A549 (cell line): ENCODE data around the gene POLD2. TPM values are rescaled to one million over a fixed set of nuclear protein-coding genes. Genes with fewer than 3 reads are reported as not detected.

Source experiments
- ATAC-seq, 2 experiments: fragments of 200-7000 bp in 1 of 2; fragments of >200 bp in 1 of 2; cut with Nextera tagmentation in 1 of 2; cut with Tn5 transposase in 1 of 2; 3 replicates each; pipeline versions ENCODE4 v1.8.0 to v1.9.1; 2018 to 2020; ENCODE audit warnings: mild to moderate bottlenecking in 1 of 2, moderate library complexity in 1 of 2
- CTCF ChIA-PET: fragments of 300-600 bp; sonication (Branson Sonifier 250); formaldehyde crosslinking; extraction: SDS; loops from one replicate; lab custom pipeline; 2021; ENCODE audit warnings: antibody characterized with exemption, inconsistent platforms; lab: Yijun Ruan, JAX
- POLR2A ChIA-PET: fragments of 350-600 bp; formaldehyde crosslinking; extraction: SDS; loops from one replicate; lab custom pipeline; 2021; ENCODE audit warnings: antibody characterized with exemption, inconsistent platforms; lab: Yijun Ruan, JAX
- DNase-seq, 2 experiments: peaks; one replicate each; pipeline versions ENCODE4 v3.0.0 to v3.0.0-alpha.2; 2011 to 2016; ENCODE audit warnings: low read depth in 1 of 2, low spot score in 1 of 2
- FAIRE-seq: peaks from 2 replicates; lab custom pipeline; 2011; peaks lifted over from hg19 to GRCh38; lab: Jason Lieb, UNC
- H3K27ac ChIP-seq, 2 experiments: fragments of >200 bp; sonication (Bioruptor Twin); formaldehyde crosslinking; 3 replicates each; pipeline ENCODE4 v1.5.1; 2016 to 2017
- H3K4me1 ChIP-seq: fragments of >200 bp; sonication (Bioruptor Twin); formaldehyde crosslinking; 3 replicates; pipeline ENCODE4 v1.6.1; 2016
- H3K4me2 ChIP-seq: fragments of >200 bp; sonication (Bioruptor Twin); formaldehyde crosslinking; 3 replicates; pipeline ENCODE4 v1.6.1; 2016
- H3K4me3 ChIP-seq: fragments of >200 bp; sonication (Bioruptor Twin); formaldehyde crosslinking; 3 replicates; pipeline ENCODE4 v1.5.1; 2016
- H3K9me3 ChIP-seq: fragments of >200 bp; sonication (Bioruptor Twin); formaldehyde crosslinking; 3 replicates; pipeline ENCODE4 v1.6.1; 2016
- CBX2 ChIP-seq: fragments of 200-600 bp; sonication (generic); IDR thresholded peaks from 2 replicates; pipeline ENCODE4 v1.6.1; 2016; ENCODE audit warnings: low read depth, mild to moderate bottlenecking, borderline replicate concordance
- E2F6 ChIP-seq: IDR thresholded peaks from 2 replicates; pipeline ENCODE4 v1.6.1; 2012; ENCODE audit warnings: low read depth, borderline replicate concordance
- EP300 ChIP-seq, 2 experiments: fragments of >200 bp; sonication (Bioruptor Twin); formaldehyde crosslinking; IDR thresholded peaks; 2 replicates in 1 of 2; 3 replicates in 1 of 2; pipeline ENCODE4 v1.6.1; 2016 to 2017
- FOXS1 ChIP-seq: fragments of 250-450 bp; sonication (Bioruptor Pico); IDR thresholded peaks from 2 replicates; pipeline ENCODE4 v1.5.0; 2020; ENCODE audit warnings: mild to moderate bottlenecking, moderate library complexity
- HES2 ChIP-seq: fragments of >200 bp; sonication (Bioruptor Twin); formaldehyde crosslinking; IDR thresholded peaks from 2 replicates; pipeline ENCODE4 v1.6.1; 2016
- HOXA7 ChIP-seq: fragments of 250-450 bp; sonication (Bioruptor Pico); IDR thresholded peaks from 2 replicates; pipeline ENCODE4 v1.5.0; 2020; ENCODE audit warnings: mild to moderate bottlenecking, moderate library complexity
- HOXB5 ChIP-seq: fragments of 250-450 bp; sonication (Bioruptor Pico); IDR thresholded peaks from 2 replicates; pipeline ENCODE4 v1.5.0; 2020; ENCODE audit warnings: mild to moderate bottlenecking, moderate library complexity
- JUN ChIP-seq, 2 experiments: fragments of >200 bp; sonication (Bioruptor Twin); formaldehyde crosslinking; IDR thresholded peaks; 2 replicates in 1 of 2; 3 replicates in 1 of 2; pipeline ENCODE4 v1.6.1; 2016 to 2017
- POLR2A ChIP-seq: IDR thresholded peaks from 2 replicates; pipeline ENCODE4 v1.6.1; 2012; ENCODE audit warnings: mild to moderate bottlenecking, low read length
- RFX5 ChIP-seq: fragments of 450-650 bp; IDR thresholded peaks from 2 replicates; pipeline ENCODE4 v1.7.1; 2014; ENCODE audit warnings: antibody characterized with exemption, mild to moderate bottlenecking, moderate library complexity
- RNF2 ChIP-seq: fragments of 200-600 bp; sonication (generic); IDR thresholded peaks from 2 replicates; pipeline ENCODE4 v1.6.1; 2016; ENCODE audit warnings: low read depth, mild to moderate bottlenecking, antibody characterized with exemption, moderate library complexity, borderline replicate concordance
- ZFP36 ChIP-seq: fragments of 450-650 bp; IDR thresholded peaks from 2 replicates; pipeline ENCODE4 v1.6.1; 2014; ENCODE audit warnings: borderline replicate concordance; ENCODE audit not compliant: partially characterized antibody
- ZNF302 ChIP-seq: fragments of 250-450 bp; sonication (Bioruptor Pico); IDR thresholded peaks from 2 replicates; pipeline ENCODE4 v1.9.0; 2021; ENCODE audit warnings: inconsistent platforms, mild to moderate bottlenecking, moderate library complexity
- WGBS: methylation state at CpG from one replicate; pipeline ENCODE4 v1.1.6; 2017; ENCODE audit errors: missing lambda C conversion rate; 5-methylcytosine and 5-hydroxymethylcytosine counted together
- polyA plus RNA-seq, 4 experiments: library from polyadenylated mRNA; depleted of rRNA in 3 of 4; stranded (reverse); fragments of >200 nt; fragmentation: RNase III in 1 of 4; extraction: RNeasy Plus Mini Kit Qiagen cat#74134 plus additional on column Dnase treatment in 1 of 4; gene quantifications; 2 replicates in 3 of 4; 3 replicates in 1 of 4; pipeline ENCODE4 v1.2.3, GENCODE V29; 2011 to 2017
- TF ChIP-seq, protein P1 (sequence below): IDR thresholded peaks from 2 replicates; pipeline ENCODE4 v1.6.1; 2012
- TF ChIP-seq, protein P2 (sequence below): IDR thresholded peaks from 2 replicates; pipeline ENCODE4 v1.6.1; 2012
- TF ChIP-seq, protein P3 (sequence below): fragments of >200 bp; sonication (Bioruptor Twin); formaldehyde crosslinking; IDR thresholded peaks from 3 replicates; pipeline ENCODE4 v1.6.1; 2016

Gene POLD2
- polyA plus RNA-seq, 2 of the 4 experiments (the other 2 are of a cell fraction), result 126 to 138 TPM

DNA sequence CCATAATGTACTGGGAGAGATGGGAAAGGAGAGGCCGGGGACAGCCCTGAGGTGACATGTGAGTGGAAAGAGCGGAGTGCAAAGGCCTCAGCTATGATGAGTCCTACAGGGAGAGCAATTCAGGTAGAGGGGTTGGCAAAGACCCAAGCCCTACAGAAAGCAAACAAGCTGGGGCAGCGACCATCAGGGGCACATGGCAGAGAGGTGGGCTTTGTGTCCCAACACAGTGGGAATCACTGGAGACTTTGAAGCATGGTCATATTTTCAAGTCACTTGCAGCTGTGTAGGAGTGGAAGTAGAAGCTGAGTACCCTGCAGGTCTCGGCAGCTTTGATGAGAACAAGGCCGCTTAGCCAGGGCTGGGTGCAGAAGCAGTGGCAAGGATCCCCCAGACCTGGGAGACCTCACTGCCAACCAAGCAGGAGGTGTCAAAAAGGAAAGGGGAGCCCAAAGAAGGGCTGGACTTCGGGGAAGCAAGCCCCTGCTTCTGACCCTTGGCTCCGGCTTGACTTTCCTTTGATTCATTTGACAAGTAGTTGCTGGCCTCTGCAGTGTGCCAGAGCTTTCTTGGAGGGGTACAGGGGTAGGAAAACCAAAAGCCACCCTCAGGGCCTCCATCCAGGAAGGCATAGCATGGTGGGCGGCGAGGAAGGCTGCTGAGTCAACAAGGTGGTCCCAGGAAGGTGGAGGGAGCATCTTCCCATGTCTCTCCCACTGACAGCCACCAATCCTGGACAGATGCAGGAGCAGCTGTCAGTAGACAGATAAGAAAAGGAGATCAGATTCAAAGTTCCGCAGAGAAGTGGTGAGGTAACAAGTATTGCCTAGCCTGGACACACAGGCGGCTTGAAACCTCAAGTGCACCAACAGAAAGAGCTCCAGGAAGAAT is 56.0 kb downstream of the POLD2 start (continued):
- TF ChIP-seq JUN (IDR thresholded peaks at IDR 0.05), result no peak
- no peak for TF ChIP-seq EP300 (IDR thresholded peaks at IDR 0.05)
- no peak for TF ChIP-seq E2F6
- TF ChIP-seq POLR2A, result peak; percentile 25; the same call in 1 of the 2 replicates
- TF ChIP-seq RFX5, result no peak
- no peak for TF ChIP-seq FOXS1 (CRISPR knock-in tag)
- no peak for TF ChIP-seq CBX2
- TF ChIP-seq, all 56 proteins: peak for 3

DNA sequence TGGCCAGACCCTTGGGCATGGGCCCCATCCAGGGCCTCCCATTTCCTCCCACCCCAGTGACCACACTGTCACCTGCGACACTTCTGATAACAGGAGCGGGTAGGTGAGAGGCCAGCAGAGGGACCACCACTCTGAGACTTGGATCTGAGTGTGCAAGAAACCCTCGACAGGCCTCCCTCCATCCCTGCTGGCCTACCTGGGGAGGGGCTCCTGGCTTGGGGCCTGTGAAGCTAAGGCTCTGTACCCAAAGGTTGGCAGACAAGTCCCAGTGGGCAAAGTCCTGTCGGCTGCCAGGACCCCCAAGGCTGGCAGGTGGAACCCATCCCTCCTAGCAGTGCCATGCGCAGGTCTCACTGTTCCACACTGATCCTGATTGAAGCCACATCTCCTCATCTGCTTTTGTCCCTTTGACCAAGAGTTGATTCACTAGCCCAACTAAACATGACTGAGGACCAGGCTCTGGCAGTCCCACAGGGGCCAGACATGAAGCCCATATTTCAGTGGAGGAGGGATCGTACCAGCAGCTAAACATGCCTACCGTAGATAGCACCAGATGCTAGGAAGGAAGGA is 56.8 kb downstream of the POLD2 start:
- WGBS, result 78% methylated on average over 5 of the region's 7 CpGs
- no peak for DNase-seq
- TF ChIP-seq HOXA7 (CRISPR knock-in tag), result no peak
- TF ChIP-seq, protein P1, sequence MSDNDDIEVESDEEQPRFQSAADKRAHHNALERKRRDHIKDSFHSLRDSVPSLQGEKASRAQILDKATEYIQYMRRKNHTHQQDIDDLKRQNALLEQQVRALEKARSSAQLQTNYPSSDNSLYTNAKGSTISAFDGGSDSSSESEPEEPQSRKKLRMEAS, result no peak
- no peak for TF ChIP-seq ZNF302 (CRISPR knock-in tag)
- TF ChIP-seq, protein P2, sequence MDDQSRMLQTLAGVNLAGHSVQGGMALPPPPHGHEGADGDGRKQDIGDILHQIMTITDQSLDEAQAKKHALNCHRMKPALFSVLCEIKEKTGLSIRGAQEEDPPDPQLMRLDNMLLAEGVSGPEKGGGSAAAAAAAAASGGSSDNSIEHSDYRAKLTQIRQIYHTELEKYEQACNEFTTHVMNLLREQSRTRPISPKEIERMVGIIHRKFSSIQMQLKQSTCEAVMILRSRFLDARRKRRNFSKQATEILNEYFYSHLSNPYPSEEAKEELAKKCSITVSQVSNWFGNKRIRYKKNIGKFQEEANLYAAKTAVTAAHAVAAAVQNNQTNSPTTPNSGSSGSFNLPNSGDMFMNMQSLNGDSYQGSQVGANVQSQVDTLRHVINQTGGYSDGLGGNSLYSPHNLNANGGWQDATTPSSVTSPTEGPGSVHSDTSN, result peak; percentile 16; the same call in 1 of the 2 replicates
- TF ChIP-seq ZFP36, result no peak
- peak in 1 of 2 experiments; percentile 5; a peak in 3 of 6 replicates for ATAC-seq
- peaks cover 3% of the 10 kb centered on the region; the same call in 2 of the 3 replicates for H3K4me1 ChIP-seq
- H3K27ac ChIP-seq, result no peak overlapping the region
- POLR2A ChIA-PET, result interaction anchor here (1.4 kb wide), 1 partner anchor 22 kb away, joined by 5 read pairs; the partner anchor contains the start of gene DBNL
- no peaks in the 10 kb centered on the region for H3K9me3 ChIP-seq
- no peak overlapping the region for H3K4me3 ChIP-seq
- no peak overlapping the region for H3K4me2 ChIP-seq
- no peak for FAIRE-seq
- CTCF ChIA-PET, result interaction anchor here (1.5 kb wide), 1 partner anchor 10 kb away, joined by 4 read pairs; no protein-coding TSS in a partner anchor

- POLR2A ChIA-PET, result interaction anchor here (1.4 kb wide), 1 partner anchor 22 kb away, joined by 5 read pairs; the partner anchor contains the start of gene DBNL
- H3K9me3 ChIP-seq, result no peaks in the 10 kb centered on the region
- TF ChIP-seq HOXB5, result no peak
- TF ChIP-seq, protein P3, sequence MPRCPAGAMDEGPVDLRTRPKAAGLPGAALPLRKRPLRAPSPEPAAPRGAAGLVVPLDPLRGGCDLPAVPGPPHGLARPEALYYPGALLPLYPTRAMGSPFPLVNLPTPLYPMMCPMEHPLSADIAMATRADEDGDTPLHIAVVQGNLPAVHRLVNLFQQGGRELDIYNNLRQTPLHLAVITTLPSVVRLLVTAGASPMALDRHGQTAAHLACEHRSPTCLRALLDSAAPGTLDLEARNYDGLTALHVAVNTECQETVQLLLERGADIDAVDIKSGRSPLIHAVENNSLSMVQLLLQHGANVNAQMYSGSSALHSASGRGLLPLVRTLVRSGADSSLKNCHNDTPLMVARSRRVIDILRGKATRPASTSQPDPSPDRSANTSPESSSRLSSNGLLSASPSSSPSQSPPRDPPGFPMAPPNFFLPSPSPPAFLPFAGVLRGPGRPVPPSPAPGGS, result 0 out of 3 replicates have a peak, but pooled peaks have one; percentile 22
- TF ChIP-seq RNF2, result no peak
- TF ChIP-seq HES2, result no peak
- TF ChIP-seq ZFP36, result no peak
- 73% methylated on average over 6 of the region's 6 CpGs for WGBS
- no peak overlapping the region for H3K4me2 ChIP-seq
- ATAC-seq (peak in 1 of 2 experiments; percentile 2; a peak in 2 of 6 replicates), FAIRE-seq (no peak), DNase-seq (no peak)
- no peaks in the 10 kb centered on the region for H3K4me1 ChIP-seq
- no peak overlapping the region for H3K4me3 ChIP-seq
- no peak overlapping the region for H3K27ac ChIP-seq
- CTCF ChIA-PET, result no interaction called here
Observed at GRCh38 chr7:44066111-44066460, 57.3 kb downstream of the POLD2 start.
